NCI-H2029 (cell line): ENCODE results near the gene SLCO3A1.
A peak's percentile ranks its signal among the peaks of the same experiment; 100 is the strongest.
"Not testable (repeated sequence)": the region's sequence is repeated elsewhere in the genome, so short reads cannot be mapped to it uniquely, and the experiment has no call there.

ENCODE experiments used
- DNase-seq: peaks from one replicate; lab custom pipeline; 2025; lab: John Stamatoyannopoulos, UW

SLCO3A1 gene

GRCh38 chr15:91940496-91941381 is 87.2 kb downstream of the SLCO3A1 start:
- DNase-seq = no peak

- no peak for DNase-seq
Observed at GRCh38 chr15:91941871-91942658, 88.6 kb downstream of the SLCO3A1 start.

GRCh38 chr15:91942720-91943394 is 89.3 kb downstream of the SLCO3A1 start:
- peak; percentile 68 for DNase-seq

GRCh38 chr15:91944331-91944730 is 90.8 kb downstream of the SLCO3A1 start:
- no peak for DNase-seq

GRCh38 chr15:91945385-91945784 is 91.9 kb downstream of the SLCO3A1 start:
- no peak for DNase-seq

- DNase-seq = no peak
Observed at GRCh38 chr15:91946075-91946474, 92.6 kb downstream of the SLCO3A1 start.

GRCh38 chr15:91946581-91947292 is 93.2 kb downstream of the SLCO3A1 start:
- DNase-seq = no peak

GRCh38 chr15:91947293-91947679 is 93.8 kb downstream of the SLCO3A1 start:
- DNase-seq = no peak

GRCh38 chr15:91947683-91948608 is 94.4 kb downstream of the SLCO3A1 start:
- DNase-seq = no peak

- DNase-seq = no peak
Observed at GRCh38 chr15:91949361-91949760, 95.9 kb downstream of the SLCO3A1 start.

GRCh38 chr15:91950054-91950453 is 96.5 kb downstream of the SLCO3A1 start:
- no peak for DNase-seq

- no peak for DNase-seq
Observed at GRCh38 chr15:91950631-91951329, 97.3 kb downstream of the SLCO3A1 start.

GRCh38 chr15:91952216-91952615 is 98.7 kb downstream of the SLCO3A1 start:
- DNase-seq = no peak

- DNase-seq = no peak
Observed at GRCh38 chr15:91953432-91953831, 99.9 kb downstream of the SLCO3A1 start.

GRCh38 chr15:91954292-91954691 is 100.8 kb downstream of the SLCO3A1 start:
- no peak for DNase-seq

- DNase-seq = no peak
Observed at GRCh38 chr15:91956026-91956723, 102.7 kb downstream of the SLCO3A1 start.

GRCh38 chr15:91961357-91961756 is 107.8 kb downstream of the SLCO3A1 start:
- no peak for DNase-seq

- not testable (repeated sequence) for DNase-seq
Observed at GRCh38 chr15:91963747-91964146, 110.2 kb downstream of the SLCO3A1 start.

- peak; percentile 58 for DNase-seq
Observed at GRCh38 chr15:91965501-91966193, 112.1 kb downstream of the SLCO3A1 start.
